NB4 (cell line): ENCODE data around the gene S100A4.
A peak's percentile ranks its signal among the peaks of the same experiment; 100 is the strongest.

ENCODE experiments used
- DNase-seq: peaks from one replicate; pipeline ENCODE4 v3.0.0; 2010; ENCODE audit warnings: low read depth
- H3K4me3 ChIP-seq: one replicate; pipeline ENCODE4 v1.5.1; 2011; ENCODE audit warnings: mild to moderate bottlenecking, low read depth, low read length, moderate library complexity
- CTCF ChIP-seq: IDR thresholded peaks from one replicate; pipeline ENCODE4 v1.5.1; 2012; ENCODE audit warnings: low read depth, low read length
- MAX ChIP-seq: IDR thresholded peaks from 2 replicates; pipeline ENCODE4 v1.6.1; 2011; ENCODE audit warnings: low read depth, low read length
- MYC ChIP-seq: IDR thresholded peaks from 2 replicates; pipeline ENCODE4 v1.6.1; 2011; ENCODE audit warnings: low read depth, low read length
- POLR2A ChIP-seq: IDR thresholded peaks from 2 replicates; pipeline ENCODE4 v1.6.1; 2011; ENCODE audit warnings: mild to moderate bottlenecking; ENCODE audit not compliant: insufficient read length; ENCODE audit errors: extremely low read depth

Gene S100A4

GRCh38 chr1:153548722-153549688 is 3.4 kb upstream of the S100A4 start, which contains the start of gene S100A3:
Gene S100A3, minus strand, starts transcription at chr1:153549258. Its CDS starts 773 bp downstream, at chr1:153548485.
- peak; percentile 43 for DNase-seq
- TF ChIP-seq MYC (no peak), CTCF (no peak), POLR2A (no peak), MAX (no peak)
- no peak within 1 kb of the TSS for H3K4me3 ChIP-seq

GRCh38 chr1:153547560-153548551 is 2.2 kb upstream of the S100A4 start:
- TF ChIP-seq MYC (no peak), MAX (no peak), POLR2A (no peak), CTCF (no peak)
- DNase-seq: peak; percentile 62
- no peak overlapping the region for H3K4me3 ChIP-seq

GRCh38 chr1:153546796-153547559 is 1.4 kb upstream of the S100A4 start:
- no peak for TF ChIP-seq MYC
- no peak for DNase-seq
- H3K4me3 ChIP-seq: no peak overlapping the region

GRCh38 chr1:153546371-153546770 is 765 bp upstream of the S100A4 start:
- H3K4me3 ChIP-seq: peak overlapping the region; percentile 76
- DNase-seq: no peak
- no peak for TF ChIP-seq MYC
- TF ChIP-seq CTCF: no peak
- no peak for TF ChIP-seq MAX
- TF ChIP-seq POLR2A: no peak

GRCh38 chr1:153544453-153545066 is 1.0 kb downstream of the S100A4 start:
- TF ChIP-seq POLR2A (no peak), CTCF (no peak), MYC (no peak), MAX (no peak)
- H3K4me3 ChIP-seq: peak overlapping the region; percentile 45
- no peak for DNase-seq
